ENCODE data around the gene CLEC14A. TPM values are rescaled to one million over a fixed set of nuclear protein-coding genes. Genes with fewer than 3 reads are reported as not detected.

Gene CLEC14A
- polyA plus RNA-seq (ENCODE audit: insufficient read length in 3 of 3) = 10 to 100 TPM; 14.3 to 18.3 (median 17.3) TPM
- long read RNA-seq, donor 1, transcript CLEC14A-201 (1 exons, 2,267 nt) = major isoform, 49 of 49 reads
- long read RNA-seq, donor 1, partial matches to known transcripts = 0 of 49 reads
- long read RNA-seq, donor 1, other reads (novel, unspliced or antisense) = 0 of 49 reads
- long read RNA-seq, donor 2, transcript CLEC14A-201 (1 exons, 2,267 nt) = major isoform, 81 of 81 reads
- long read RNA-seq, donor 2, partial matches to known transcripts = 0 of 81 reads
- long read RNA-seq, donor 2, other reads (novel, unspliced or antisense) = 0 of 81 reads
- long read RNA-seq, donor 3, transcript CLEC14A-201 (1 exons, 2,267 nt) = major isoform, 58 of 58 reads
- long read RNA-seq, donor 3, partial matches to known transcripts = 0 of 58 reads
- long read RNA-seq, donor 3, other reads (novel, unspliced or antisense) = 0 of 58 reads
- long read RNA-seq, donor 4, transcript CLEC14A-201 (1 exons, 2,267 nt) = major isoform, 90 of 90 reads
- long read RNA-seq, donor 4, partial matches to known transcripts = 0 of 90 reads
- long read RNA-seq, donor 4, other reads (novel, unspliced or antisense) = 0 of 90 reads
- long read RNA-seq, donor 5, transcript CLEC14A-201 (1 exons, 2,267 nt) = major isoform, 18 of 18 reads
- long read RNA-seq, donor 5, partial matches to known transcripts = 0 of 18 reads
- long read RNA-seq, donor 5, other reads (novel, unspliced or antisense) = 0 of 18 reads
- long read RNA-seq, donor 6, transcript CLEC14A-201 (1 exons, 2,267 nt) = major isoform, 37 of 37 reads
- long read RNA-seq, donor 6, partial matches to known transcripts = 0 of 37 reads
- long read RNA-seq, donor 6, other reads (novel, unspliced or antisense) = 0 of 37 reads
- long read RNA-seq, donor 7, transcript CLEC14A-201 (1 exons, 2,267 nt) = major isoform, 80 of 80 reads
- long read RNA-seq, donor 7, partial matches to known transcripts = 0 of 80 reads
- long read RNA-seq, donor 7, other reads (novel, unspliced or antisense) = 0 of 80 reads
- long read RNA-seq, donor 8, transcript CLEC14A-201 (1 exons, 2,267 nt) = major isoform, 22 of 22 reads
- long read RNA-seq, donor 8, partial matches to known transcripts = 0 of 22 reads
- long read RNA-seq, donor 8, other reads (novel, unspliced or antisense) = 0 of 22 reads
- long read RNA-seq, donor 9, transcript CLEC14A-201 (1 exons, 2,267 nt) = major isoform, 92 of 92 reads
- long read RNA-seq, donor 9, partial matches to known transcripts = 0 of 92 reads
- long read RNA-seq, donor 9, other reads (novel, unspliced or antisense) = 0 of 92 reads
- long read RNA-seq, donor 10, transcript CLEC14A-201 (1 exons, 2,267 nt) = major isoform, 57 of 57 reads
- long read RNA-seq, donor 10, partial matches to known transcripts = 0 of 57 reads
- long read RNA-seq, donor 10, other reads (novel, unspliced or antisense) = 0 of 57 reads
- long read RNA-seq, donor 11, transcript CLEC14A-201 (1 exons, 2,267 nt) = major isoform, 36 of 36 reads
- long read RNA-seq, donor 11, partial matches to known transcripts = 0 of 36 reads
- long read RNA-seq, donor 11, other reads (novel, unspliced or antisense) = 0 of 36 reads
- long read RNA-seq, donor 12, transcript CLEC14A-201 (1 exons, 2,267 nt) = major isoform, 66 of 66 reads
- long read RNA-seq, donor 12, partial matches to known transcripts = 0 of 66 reads
- long read RNA-seq, donor 12, other reads (novel, unspliced or antisense) = 0 of 66 reads
- long read RNA-seq, donor 13, transcript CLEC14A-201 (1 exons, 2,267 nt) = major isoform, 40 of 40 reads
- long read RNA-seq, donor 13, partial matches to known transcripts = 0 of 40 reads
- long read RNA-seq, donor 13, other reads (novel, unspliced or antisense) = 0 of 40 reads
- long read RNA-seq, donor 14 = 0 reads
- long read RNA-seq, donor 15 = 0 reads
- long read RNA-seq, donor 16, transcript CLEC14A-201 (1 exons, 2,267 nt) = major isoform, 98 of 98 reads
- long read RNA-seq, donor 16, partial matches to known transcripts = 0 of 98 reads
- long read RNA-seq, donor 16, other reads (novel, unspliced or antisense) = 0 of 98 reads

- peak; percentile 35 for DNase-seq
Measured at GRCh38 chr14:38255673-38256532, at the start of gene CLEC14A. CLEC14A (minus strand) TSS chr14:38256093; CDS start chr14:38256022, 71 bp downstream.

GRCh38 chr14:38302966-38303365 is 47.1 kb upstream of the CLEC14A start:
- no peak for DNase-seq

GRCh38 chr14:38302034-38302433 is 46.1 kb upstream of the CLEC14A start:
- DNase-seq = no peak

- DNase-seq = no peak
Measured at GRCh38 chr14:38297681-38298080, 41.8 kb upstream of the CLEC14A start.

GRCh38 chr14:38291681-38292467 is 36.0 kb upstream of the CLEC14A start:
- DNase-seq = no peak

- DNase-seq = no peak
Measured at GRCh38 chr14:38290601-38291188, 34.8 kb upstream of the CLEC14A start.

GRCh38 chr14:38286452-38286851 is 30.6 kb upstream of the CLEC14A start:
- DNase-seq = no peak

- DNase-seq = no peak
Measured at GRCh38 chr14:38285962-38286361, 30.1 kb upstream of the CLEC14A start.

- no peak for DNase-seq
Measured at GRCh38 chr14:38282936-38283335, 27.0 kb upstream of the CLEC14A start.

- peak; percentile 15 for DNase-seq
Measured at GRCh38 chr14:38280081-38280480, 24.2 kb upstream of the CLEC14A start.

- no peak for DNase-seq
Measured at GRCh38 chr14:38279572-38279971, 23.7 kb upstream of the CLEC14A start.

- DNase-seq = no peak
Measured at GRCh38 chr14:38278035-38278434, 22.1 kb upstream of the CLEC14A start.

GRCh38 chr14:38262844-38263243 is 7.0 kb upstream of the CLEC14A start:
- no peak for DNase-seq

- no peak for DNase-seq
Measured at GRCh38 chr14:38261620-38262019, 5.7 kb upstream of the CLEC14A start.

- no peak for DNase-seq
Measured at GRCh38 chr14:38257507-38257906, 1.6 kb upstream of the CLEC14A start.

GRCh38 chr14:38256533-38256840 is 594 bp upstream of the CLEC14A start:
- no peak for DNase-seq

GRCh38 chr14:38255408-38255672 is 553 bp downstream of the CLEC14A start:
- peak; percentile 37 for DNase-seq
